COLO829 (cell line): ENCODE results near the gene PRG3.

Source experiments
- DNase-seq: peaks from one replicate; pipeline ENCODE4 v3.0.0; 2012; ENCODE audit warnings: low spot score

PRG3 gene

DNA sequence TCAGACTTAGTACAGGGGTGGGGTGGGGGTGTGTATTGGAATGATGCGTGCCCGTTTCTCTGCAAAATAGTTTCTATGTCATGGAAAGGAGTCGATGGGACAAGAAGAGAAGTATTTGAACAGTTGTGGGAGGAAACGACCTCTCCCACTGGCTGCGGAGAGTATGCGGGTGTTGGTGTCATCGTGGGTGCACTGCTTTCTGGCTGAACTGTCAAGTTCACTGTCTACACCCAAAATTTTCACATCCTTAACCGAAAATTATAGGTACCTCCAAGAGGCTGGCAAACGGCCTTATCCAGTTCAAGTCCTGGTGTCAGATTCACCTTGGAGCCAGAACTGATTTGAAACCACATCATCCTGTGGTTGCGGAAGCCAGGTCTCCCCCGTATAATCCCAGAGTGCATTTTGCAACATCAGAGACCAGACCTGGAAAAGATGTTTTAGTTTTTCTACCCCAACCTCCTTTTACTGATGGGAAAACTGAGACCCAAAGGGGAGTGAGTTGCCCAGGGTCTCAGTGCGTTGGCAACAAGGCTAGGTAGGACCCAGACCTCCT, 44.8 kb downstream of the PRG3 start:
- DNase-seq, result no peak

DNA sequence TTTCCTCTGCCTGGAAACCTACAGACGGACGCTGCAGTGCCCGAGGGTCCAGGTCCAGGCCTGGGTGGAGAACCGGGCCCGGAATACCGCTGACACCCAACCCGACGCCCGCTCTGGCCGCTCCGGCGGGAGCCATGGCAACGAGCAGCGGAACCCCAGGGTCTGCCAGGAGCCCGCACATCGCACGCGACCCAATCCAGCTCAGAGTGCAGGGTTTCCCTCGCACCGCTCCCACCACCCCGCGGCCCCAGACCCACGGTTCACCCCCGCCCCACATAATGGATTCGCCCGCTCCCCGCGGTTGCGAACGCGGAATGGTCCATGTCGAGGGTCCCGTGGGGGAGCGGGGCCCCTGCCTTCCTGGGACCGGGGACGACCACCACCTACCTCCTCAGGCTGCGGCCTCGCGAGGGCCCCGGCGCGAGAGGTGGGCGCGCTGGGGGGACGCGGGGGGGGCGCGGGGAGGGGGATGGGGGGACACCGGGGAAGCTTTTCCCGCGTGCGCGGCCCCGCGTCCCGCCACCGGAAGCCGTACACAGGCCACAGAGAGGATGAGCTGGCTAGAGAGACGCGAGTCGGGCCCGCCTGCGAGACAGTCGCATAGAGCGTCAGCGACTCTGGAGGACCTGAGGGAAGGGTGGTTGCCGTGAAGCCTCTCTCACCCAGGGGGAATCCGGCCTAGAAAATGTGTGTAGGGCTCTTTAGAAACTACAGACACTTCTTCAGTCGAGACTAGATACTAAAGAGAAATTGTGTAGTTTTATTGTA, 45.4 kb downstream of the PRG3 start, which contains the start of gene SSRP1:
Gene SSRP1, minus strand, starts transcription at position 550 of the 768 bp plus-strand sequence. CDS start 771 bp downstream, outside the sequence.
- peak; percentile 84 for DNase-seq

DNA sequence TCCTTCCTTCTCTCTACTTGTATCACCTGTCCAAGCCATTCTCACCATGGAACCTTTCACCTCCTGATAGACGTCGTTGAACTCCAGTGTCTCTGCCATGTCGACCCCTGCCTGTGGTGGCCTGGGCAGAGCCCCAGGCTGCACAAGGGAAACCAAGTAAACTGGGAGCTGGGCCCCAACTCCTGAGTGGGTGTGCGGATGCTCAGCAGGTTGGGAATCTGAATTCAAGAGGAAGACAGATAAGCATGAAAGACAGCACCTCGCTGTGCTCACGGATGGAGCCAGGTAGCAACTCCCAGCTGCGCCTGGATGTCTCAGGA, 46.0 kb downstream of the PRG3 start:
- no peak for DNase-seq

GRCh38 chr11:57332694-57333440, 48.1 kb downstream of the PRG3 start:
- DNase-seq, result no peak

DNA sequence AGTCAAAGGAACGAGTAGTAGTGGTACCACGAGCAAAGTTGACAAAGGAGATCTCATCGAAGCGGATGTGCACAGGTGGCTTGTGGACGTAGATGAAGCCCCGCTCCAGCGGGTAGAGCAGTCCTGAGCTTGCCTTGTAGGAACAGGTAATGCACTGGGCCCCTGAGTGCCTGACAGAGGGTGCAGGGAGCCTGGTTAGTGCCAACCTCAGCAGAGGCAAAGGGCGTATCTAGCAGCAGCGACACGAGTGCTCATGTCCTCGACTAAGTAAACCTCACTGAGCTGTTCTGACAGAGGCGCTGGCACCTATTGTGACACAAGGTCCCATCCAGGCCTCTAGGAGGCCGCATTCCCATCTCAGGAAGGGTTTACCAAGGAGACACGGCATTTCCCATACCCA, 49.2 kb downstream of the PRG3 start:
- no peak for DNase-seq

DNA sequence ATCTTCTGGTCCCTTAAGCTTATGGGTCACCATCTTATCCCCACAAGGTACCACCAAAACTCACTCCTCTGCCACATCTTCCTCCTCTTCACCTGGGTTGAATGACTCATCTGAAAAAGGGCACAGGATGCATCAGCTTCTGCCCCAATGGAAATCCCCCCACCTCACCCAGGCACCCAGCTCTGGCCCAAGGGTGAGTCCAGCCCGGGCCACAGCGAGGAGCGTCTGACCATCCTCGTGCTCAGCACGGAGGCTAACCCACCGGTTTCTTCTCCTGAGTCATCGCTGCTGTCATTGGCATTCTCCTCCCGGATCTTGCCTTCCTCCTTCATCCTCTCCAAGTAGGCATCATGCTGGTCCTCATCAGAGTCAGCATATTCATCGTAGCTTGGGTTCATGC, 50.9 kb downstream of the PRG3 start:
- no peak for DNase-seq

DNA sequence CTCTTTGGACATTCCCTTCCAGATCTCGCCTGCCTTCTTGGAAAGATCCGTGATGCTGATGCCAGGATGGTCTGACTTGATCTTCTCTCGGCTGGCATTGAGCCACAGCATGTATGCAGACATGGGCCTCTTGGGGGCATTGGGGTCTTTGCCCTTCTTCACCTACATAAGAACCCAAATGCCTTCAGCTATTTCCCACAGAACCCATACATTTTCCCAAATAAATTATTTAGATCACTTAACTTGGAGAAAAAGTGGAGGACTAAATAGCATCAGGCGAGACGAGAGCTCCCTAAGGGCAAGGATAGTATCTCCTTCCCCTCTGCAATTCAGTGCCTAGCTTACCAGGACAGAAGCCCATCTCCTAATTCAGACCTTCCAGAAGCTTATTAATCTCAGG, 53.2 kb downstream of the PRG3 start:
- no peak for DNase-seq
